ENCODE results near the gene SAMD4B. TPM values are rescaled to one million over a fixed set of nuclear protein-coding genes. Genes with fewer than 3 reads are reported as not detected.
"Not testable (repeated sequence)": the region's sequence is repeated elsewhere in the genome, so short reads cannot be mapped to it uniquely, and the experiment has no call there.

Gene SAMD4B
- total RNA-seq, 4 donors from 2014 or later = 103 to 193 (median 115) TPM

GRCh38 chr19:39332293-39332692, 9.9 kb upstream of the SAMD4B start:
- no peak for TF ChIP-seq POLR2A (IDR thresholded peaks at IDR 0.05)
- no peak for TF ChIP-seq EP300 (IDR thresholded peaks at IDR 0.05)
- no peak for TF ChIP-seq CTCF (IDR thresholded peaks at IDR 0.05)
- WGBS, 2 donors = 85% methylated on average over 7 of the region's 7 CpGs
- DNase-seq (ENCODE audit: low spot score in 2 of 2) = no peak
- H3K4me1 ChIP-seq = peaks cover 0 to 9% (median 0%) of the 10 kb centered on the region in 4 donors
- H3K4me3 ChIP-seq = no peak overlapping the region
- H3K36me3 ChIP-seq = no peaks in the 10 kb centered on the region
- H3K27me3 ChIP-seq = no peaks in the 10 kb centered on the region
- no peaks in the 10 kb centered on the region for H3K9me3 ChIP-seq
- no peak overlapping the region for H3K27ac ChIP-seq

GRCh38 chr19:39332738-39333137, 9.5 kb upstream of the SAMD4B start:
- not testable (repeated sequence) for H3K36me3 ChIP-seq; H3K4me3 ChIP-seq; H3K27me3 ChIP-seq; H3K4me1 ChIP-seq; H3K27ac ChIP-seq; H3K9me3 ChIP-seq; DNase-seq (ENCODE audit: low spot score in 2 of 2)
- 59 to 68% methylated on average over 6 of the region's 6 CpGs for WGBS, 2 donors

- no peak overlapping the region for H3K27ac ChIP-seq
- no peaks in the 10 kb centered on the region for H3K27me3 ChIP-seq
- peaks cover 0 to under 1% (median 0%) of the 10 kb centered on the region in 4 donors for H3K4me1 ChIP-seq
- no peak for DNase-seq (ENCODE audit: low spot score in 2 of 2)
- no peak overlapping the region for H3K4me3 ChIP-seq
- H3K9me3 ChIP-seq = no peaks in the 10 kb centered on the region
- 89 to 94% methylated on average over 6 of the region's 6 CpGs for WGBS, 2 donors
- TF ChIP-seq CTCF (IDR thresholded peaks at IDR 0.05) = no peak
- TF ChIP-seq EP300 (IDR thresholded peaks at IDR 0.05) = no peak
- TF ChIP-seq POLR2A (IDR thresholded peaks at IDR 0.05) = no peak
- H3K36me3 ChIP-seq = no peaks in the 10 kb centered on the region
Measured at GRCh38 chr19:39333507-39333906, 8.7 kb upstream of the SAMD4B start.

- H3K36me3 ChIP-seq = no peaks in the 10 kb centered on the region
- no peak for TF ChIP-seq EP300 (IDR thresholded peaks at IDR 0.05)
- TF ChIP-seq CTCF (IDR thresholded peaks at IDR 0.05) = no peak
- TF ChIP-seq POLR2A (IDR thresholded peaks at IDR 0.05) = no peak
- no peak for DNase-seq (ENCODE audit: low spot score in 2 of 2)
- H3K4me1 ChIP-seq = no peaks in the 10 kb centered on the region
- 87 to 92% methylated on average over 5 of the region's 5 CpGs for WGBS, 2 donors
- H3K9me3 ChIP-seq = no peaks in the 10 kb centered on the region
- no peaks in the 10 kb centered on the region for H3K27me3 ChIP-seq
- peak overlapping the region in 2 of 4 donors; percentile 37 to 45 for H3K4me3 ChIP-seq
- H3K27ac ChIP-seq = peak overlapping the region in 1 of 4 donors; percentile 86
Measured at GRCh38 chr19:39334444-39334976, 7.7 kb upstream of the SAMD4B start.

- TF ChIP-seq POLR2A (IDR thresholded peaks at IDR 0.05) (no peak), CTCF (IDR thresholded peaks at IDR 0.05) (no peak), EP300 (IDR thresholded peaks at IDR 0.05) (no peak)
- Histone ChIP-seq H3K4me3 (peak overlapping the region; percentile 19 to 45 (median 30)), H3K9me3 (no peaks in the 10 kb centered on the region), H3K27me3 (no peaks in the 10 kb centered on the region), H3K4me1 (no peaks in the 10 kb centered on the region), H3K36me3 (no peaks in the 10 kb centered on the region), H3K27ac (peak overlapping the region in 3 of 4 donors; percentile 74 to 86 (median 79))
- DNase-seq (ENCODE audit: low spot score in 2 of 2) = no peak
- WGBS, 2 donors = 44 to 70% methylated on average over 6 of the region's 6 CpGs
Measured at GRCh38 chr19:39335168-39335548, 7.1 kb upstream of the SAMD4B start.

GRCh38 chr19:39336483-39336882, 5.7 kb upstream of the SAMD4B start:
- no peak for TF ChIP-seq CTCF (IDR thresholded peaks at IDR 0.05)
- TF ChIP-seq EP300 (IDR thresholded peaks at IDR 0.05) = no peak
- no peak for TF ChIP-seq POLR2A (IDR thresholded peaks at IDR 0.05)
- 60 to 64% methylated on average over 3 of the region's 3 CpGs for WGBS, 2 donors
- H3K36me3 ChIP-seq = no peaks in the 10 kb centered on the region
- no peaks in the 10 kb centered on the region for H3K9me3 ChIP-seq
- no peak for DNase-seq (ENCODE audit: low spot score in 2 of 2)
- H3K4me3 ChIP-seq = no peak overlapping the region
- no peaks in the 10 kb centered on the region for H3K27me3 ChIP-seq
- H3K27ac ChIP-seq = peak overlapping the region in 3 of 4 donors; percentile 21 to 86 (median 39)
- H3K4me1 ChIP-seq = peaks cover 0 to 10% (median 8%) of the 10 kb centered on the region in 4 donors
